ENCODE measurements around the gene OPA3. TPM values are rescaled to one million over a fixed set of nuclear protein-coding genes. Genes with fewer than 3 reads are reported as not detected.
A peak's percentile ranks its signal among the peaks of the same experiment; 100 is the strongest.

Gene OPA3
- total RNA-seq, 1 experiment from 2014 or later: 20.2 TPM

DNA sequence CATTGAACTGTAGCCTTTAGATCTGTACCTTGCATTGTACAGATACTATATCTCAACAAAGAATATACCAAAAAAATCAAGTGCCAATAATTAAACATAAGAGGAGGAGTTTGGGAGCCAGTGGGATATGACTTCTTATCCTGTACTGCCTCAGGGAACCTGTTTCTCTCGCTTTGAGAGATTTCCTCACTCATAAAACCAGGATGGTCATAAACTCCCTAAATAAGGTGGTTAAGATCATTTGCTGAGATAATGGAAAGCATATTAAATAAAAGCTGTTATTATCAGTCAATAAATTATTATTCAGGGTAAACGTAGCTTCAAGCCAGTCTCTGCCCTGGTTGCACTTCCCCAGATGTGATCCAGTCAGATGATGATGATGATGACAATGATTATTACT is 17.0 kb downstream of the OPA3 start:
- DNase-seq (ENCODE audit: low read depth): no peak

DNA sequence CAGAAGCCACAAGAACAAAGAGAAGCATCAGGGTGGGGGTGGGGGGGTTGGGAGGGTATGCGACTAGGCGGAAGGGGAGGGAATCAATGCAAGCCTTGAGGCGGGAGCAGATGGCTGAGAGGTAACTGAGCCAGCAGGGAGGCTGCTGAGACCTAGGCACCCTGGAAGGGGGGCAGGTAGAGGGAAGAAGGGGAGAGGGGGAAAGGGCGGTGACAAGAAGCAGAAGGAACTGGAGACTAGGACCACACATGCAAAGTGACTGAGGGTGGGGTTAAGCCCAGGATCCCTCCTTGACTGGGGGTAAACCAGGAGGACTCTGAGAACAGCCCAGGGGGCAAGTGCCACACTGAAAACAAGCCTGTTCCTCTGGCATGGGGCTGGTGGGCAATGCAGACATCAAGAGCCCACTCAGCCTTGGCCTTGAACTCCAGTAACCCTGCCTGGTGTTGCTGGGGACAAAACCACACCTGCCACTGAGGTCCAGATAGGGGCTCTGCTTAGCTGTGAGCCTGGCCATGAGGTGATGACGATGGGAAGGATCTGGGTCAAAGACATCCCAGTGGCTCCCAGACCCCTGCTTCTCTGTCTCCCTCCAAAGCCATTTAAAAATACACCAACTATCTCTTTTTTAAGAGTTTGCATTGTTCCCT is 20.3 kb downstream of the OPA3 start:
- no peak for DNase-seq (ENCODE audit: low read depth)

DNA sequence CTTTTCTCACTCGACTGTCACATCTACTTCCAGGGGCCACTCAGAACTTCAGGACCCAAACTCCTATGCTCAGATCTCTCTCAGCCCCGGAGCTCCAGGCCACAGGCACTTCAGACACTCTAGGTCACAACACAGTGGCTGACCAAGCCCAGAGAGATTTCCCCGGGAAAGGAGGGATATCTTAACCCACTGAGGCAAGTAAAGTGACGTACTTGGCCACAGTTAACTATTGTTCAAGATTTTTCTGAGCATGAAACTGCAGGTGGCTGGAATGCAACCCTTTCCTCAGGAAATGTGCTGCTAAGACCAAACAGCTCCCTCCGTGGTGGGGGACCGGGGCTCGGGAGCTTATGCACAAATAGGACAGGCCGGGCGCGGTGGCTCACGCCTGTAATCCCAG is 23.9 kb downstream of the OPA3 start:
- no peak for DNase-seq (ENCODE audit: low read depth)

- DNase-seq (ENCODE audit: low read depth): no peak
Observed at GRCh38 chr19:45560038-45560437, 24.6 kb downstream of the OPA3 start.

DNA sequence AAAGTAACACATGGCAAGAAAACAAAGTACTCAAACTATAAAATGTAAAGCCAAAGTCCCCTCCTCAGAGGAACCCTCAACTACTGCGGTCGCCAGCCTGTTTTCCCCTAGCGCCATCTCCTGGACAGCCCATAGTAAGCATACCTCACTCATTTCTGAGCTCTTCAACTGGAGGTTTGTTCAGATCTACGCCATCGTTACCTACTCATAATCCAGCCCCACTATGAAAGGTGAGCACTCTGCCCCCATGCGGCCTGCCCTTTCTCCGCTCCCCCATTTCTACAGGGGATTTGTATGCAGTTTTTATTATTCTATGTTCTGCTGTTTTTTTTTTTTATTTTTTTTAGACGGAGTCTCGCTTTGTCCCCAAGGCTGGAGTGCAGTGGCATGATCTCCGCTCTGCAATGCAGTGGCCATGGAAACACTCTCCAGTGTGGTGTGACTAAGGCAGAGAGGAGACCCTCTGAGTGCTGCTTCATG is 26.2 kb downstream of the OPA3 start:
- no peak for DNase-seq (ENCODE audit: low read depth)

GRCh38 chr19:45556835-45557234 is 27.8 kb downstream of the OPA3 start:
- DNase-seq (ENCODE audit: low read depth): no peak

DNA sequence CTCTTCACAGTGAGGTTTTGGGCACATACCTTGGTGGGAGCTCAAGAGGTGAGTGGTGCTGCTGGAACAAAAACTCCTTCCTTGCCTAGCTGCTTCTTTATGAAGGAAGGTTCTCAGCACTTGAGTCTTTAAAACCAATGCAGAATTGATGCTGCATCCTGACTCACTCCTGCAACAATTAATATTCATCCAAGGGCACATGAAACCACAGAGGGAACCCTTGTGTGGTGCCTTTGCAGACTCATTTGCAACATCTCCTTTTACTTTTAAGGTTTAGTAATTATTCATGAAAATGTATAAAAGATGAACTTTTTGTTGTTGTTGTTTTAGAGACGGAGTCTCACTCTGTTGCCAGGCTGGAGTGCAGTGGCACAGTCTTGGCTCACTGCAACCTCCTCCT is 30.1 kb downstream of the OPA3 start:
- DNase-seq (ENCODE audit: low read depth): peak; percentile 37

- no peak for DNase-seq (ENCODE audit: low read depth)
Observed at GRCh38 chr19:45553464-45553863, 31.1 kb downstream of the OPA3 start.

DNA sequence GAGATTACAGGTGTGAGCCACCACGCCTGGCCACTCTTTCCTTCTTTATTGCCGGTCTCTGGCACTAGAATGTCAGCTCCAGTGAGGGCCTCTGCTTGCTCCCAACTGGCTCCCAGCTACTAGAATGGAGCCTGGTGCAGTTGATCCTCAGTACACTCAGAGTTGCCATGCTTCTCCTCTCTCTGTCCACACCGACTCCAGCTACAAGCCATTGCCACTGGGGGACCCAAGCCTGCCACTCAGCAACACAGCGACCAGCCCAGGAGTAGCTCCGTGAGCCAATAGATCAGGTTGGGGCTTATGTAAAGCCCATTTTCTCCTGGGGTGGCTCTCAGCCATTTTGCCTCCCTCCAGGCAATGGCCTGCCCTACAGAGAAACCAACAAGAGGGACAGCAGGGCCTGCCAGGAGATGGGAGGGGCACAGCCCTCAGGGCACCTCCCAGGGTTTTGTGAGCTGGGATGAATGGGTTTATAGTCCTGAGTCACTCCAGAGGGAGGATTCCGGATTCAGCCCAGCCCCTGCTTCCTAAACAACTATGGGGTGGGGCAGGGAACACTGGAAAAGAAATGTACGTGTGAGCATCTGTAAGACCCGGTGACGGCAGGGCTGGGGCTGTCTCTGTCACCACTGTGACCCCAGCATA is 36.5 kb downstream of the OPA3 start:
- peak; percentile 96 for DNase-seq (ENCODE audit: low read depth)

DNA sequence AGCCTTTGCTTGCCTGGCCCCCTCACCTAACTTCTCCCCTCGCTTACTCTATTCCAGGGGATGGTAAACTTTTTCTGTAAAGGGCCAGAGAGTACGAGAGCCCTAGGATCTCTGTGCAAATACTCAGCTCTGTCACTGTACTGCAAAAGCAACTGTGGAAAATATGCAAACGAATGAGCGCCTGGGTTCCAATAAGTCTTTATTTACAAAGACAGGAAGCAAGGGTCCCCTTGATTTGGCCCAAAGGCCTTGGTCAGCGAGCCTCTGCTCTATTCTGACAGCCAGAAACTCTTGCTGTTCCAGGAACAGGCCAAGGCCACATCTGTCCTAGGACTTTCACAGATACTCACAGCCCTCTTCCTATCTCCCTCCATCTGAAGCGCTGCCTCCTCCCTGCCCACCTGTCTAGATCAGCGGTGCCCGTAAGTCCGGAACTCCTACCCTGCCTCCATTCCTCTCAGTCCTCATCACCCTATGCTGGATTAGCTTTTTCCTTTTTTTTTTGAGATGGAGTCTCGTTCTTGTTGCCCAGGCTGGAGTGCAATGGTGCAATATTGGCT is 37.3 kb downstream of the OPA3 start:
- no peak for DNase-seq (ENCODE audit: low read depth)

DNA sequence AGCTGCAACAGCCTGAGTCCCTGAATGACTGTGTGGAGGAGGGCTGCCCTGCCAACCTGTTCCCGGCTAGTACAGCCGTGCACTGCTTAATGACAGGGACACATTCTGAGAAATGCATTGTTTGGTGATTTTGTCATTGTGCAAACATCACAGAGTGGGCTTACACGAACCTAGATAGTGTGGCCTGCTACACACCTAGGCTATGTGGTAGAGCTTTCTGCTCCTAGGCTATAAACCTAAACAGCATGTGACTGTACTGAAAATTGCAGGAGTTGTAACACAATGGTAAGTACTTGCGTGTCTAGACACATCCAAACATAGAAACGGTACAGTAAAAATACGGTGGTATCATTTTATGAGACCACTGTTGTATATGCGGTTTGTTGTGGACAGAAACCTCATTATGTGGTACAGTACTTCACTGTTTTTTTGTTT is 42.4 kb downstream of the OPA3 start:
- DNase-seq (ENCODE audit: low read depth): peak; percentile 81

DNA sequence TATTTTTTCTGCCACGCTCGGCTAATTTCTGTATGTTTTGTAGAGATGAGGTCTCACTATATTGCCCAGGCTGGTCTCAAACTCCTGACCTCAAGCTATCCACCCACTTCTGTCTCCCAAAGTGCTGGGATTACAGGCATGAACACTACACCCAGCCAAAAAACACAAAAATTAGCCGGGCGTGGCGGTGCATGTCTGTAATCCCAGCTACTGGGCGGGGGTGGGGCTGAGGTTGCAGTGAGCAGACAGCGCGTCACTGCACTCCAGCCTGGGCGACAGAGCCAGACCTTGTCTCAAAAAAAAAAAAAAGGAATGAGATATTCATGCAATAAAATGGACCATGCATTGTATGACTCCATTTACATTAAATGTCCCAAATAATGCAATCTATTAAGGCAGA is 45.1 kb downstream of the OPA3 start:
- DNase-seq (ENCODE audit: low read depth): no peak

DNA sequence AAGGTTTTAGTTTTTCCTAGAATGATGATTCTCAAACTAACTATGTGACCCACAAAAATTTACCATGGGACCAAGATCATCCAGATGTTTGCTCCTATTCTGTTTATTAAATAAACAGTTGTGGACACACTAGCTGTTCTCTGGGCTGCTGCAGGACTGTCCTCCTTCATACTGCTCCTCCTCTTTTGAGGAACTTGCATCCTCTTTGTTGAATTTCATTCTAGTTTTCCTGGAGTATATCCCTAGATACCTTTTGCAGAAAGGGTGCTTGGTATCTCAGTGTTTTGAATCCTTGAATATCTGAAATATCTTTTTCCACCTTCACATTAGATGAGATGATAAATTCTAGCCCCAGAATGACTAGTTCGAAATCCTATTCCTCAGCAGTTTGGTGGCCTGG is 53.3 kb downstream of the OPA3 start:
- no peak for DNase-seq (ENCODE audit: low read depth)

- DNase-seq (ENCODE audit: low read depth): no peak
Observed at GRCh38 chr19:45529420-45529785, 55.2 kb downstream of the OPA3 start.

- no peak for DNase-seq (ENCODE audit: low read depth)
Observed at GRCh38 chr19:45528744-45529419, 55.7 kb downstream of the OPA3 start.

- DNase-seq (ENCODE audit: low read depth): peak; percentile 79
Observed at GRCh38 chr19:45528149-45528743, 56.4 kb downstream of the OPA3 start.

DNA sequence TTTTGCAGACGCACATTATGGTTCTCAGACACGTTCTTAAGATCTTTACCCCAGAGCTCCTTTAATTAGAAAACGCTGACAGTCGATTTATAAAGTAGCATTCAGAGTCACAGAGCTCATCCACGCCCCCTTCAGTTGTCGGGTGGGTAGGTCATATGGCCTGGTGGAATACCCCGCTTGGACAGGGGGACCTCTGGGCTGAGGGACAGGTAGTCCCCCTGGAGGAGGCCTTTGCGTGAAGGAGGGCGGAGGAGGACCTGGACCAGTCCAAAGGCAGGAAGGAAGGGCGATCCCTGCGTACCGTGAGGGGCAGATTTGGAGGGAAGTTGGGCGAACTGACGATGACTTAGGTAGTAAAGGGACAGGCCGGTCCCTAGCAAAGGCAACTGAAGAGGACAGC is 56.9 kb downstream of the OPA3 start:
- no peak for DNase-seq (ENCODE audit: low read depth)

- DNase-seq (ENCODE audit: low read depth): no peak
Observed at GRCh38 chr19:45526971-45527370, 57.6 kb downstream of the OPA3 start.

- peak; percentile 73 for DNase-seq (ENCODE audit: low read depth)
Observed at GRCh38 chr19:45526143-45526542, 58.5 kb downstream of the OPA3 start.

GRCh38 chr19:45524575-45525129 is 60.0 kb downstream of the OPA3 start:
- DNase-seq (ENCODE audit: low read depth): no peak

DNA sequence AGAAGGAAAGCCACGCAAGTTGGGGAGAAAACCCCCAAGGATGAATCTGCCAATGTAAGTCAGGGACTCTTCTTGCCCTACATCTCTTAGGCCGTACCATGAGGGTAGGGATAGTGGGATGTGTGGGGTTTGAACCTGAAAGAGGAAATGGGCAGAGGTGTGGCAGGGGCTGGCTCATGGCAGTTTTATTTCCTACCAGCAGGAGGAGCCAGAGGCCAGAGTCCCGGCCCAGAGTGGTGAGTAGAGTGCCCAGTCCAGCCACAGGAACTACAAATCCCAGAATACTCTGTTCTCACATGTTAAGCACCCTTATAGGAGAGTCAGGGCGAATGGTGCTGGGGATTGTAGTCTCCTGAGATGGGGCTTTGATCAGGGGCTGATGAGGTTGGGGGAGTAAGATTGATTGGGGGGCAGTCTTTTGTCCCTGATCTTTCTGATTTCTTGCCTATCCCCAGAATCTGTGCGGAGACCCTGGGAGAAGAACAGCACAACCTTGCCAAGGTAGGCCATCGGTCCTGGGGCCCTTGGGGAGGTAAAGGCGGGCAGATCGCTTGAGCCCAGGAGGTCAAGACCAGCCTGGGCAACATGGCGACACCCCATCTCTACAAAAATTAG is 60.9 kb downstream of the OPA3 start:
- DNase-seq (ENCODE audit: low read depth): peak; percentile 80

Data from M059J (cell line).